ENCODE results near the gene ACY1. TPM values are rescaled to one million over a fixed set of nuclear protein-coding genes. Genes with fewer than 3 reads are reported as not detected.

ACY1 gene
- polyA plus RNA-seq, 1 of the 3 experiments (the other 2 are of a cell fraction): 93.0 TPM

- POLR2A ChIA-PET: no interaction called here
- TF ChIP-seq, protein P1, sequence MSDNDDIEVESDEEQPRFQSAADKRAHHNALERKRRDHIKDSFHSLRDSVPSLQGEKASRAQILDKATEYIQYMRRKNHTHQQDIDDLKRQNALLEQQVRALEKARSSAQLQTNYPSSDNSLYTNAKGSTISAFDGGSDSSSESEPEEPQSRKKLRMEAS (IDR thresholded peaks at IDR 0.05; ENCODE audit: low read depth): no peak
- TF ChIP-seq, protein P2, sequence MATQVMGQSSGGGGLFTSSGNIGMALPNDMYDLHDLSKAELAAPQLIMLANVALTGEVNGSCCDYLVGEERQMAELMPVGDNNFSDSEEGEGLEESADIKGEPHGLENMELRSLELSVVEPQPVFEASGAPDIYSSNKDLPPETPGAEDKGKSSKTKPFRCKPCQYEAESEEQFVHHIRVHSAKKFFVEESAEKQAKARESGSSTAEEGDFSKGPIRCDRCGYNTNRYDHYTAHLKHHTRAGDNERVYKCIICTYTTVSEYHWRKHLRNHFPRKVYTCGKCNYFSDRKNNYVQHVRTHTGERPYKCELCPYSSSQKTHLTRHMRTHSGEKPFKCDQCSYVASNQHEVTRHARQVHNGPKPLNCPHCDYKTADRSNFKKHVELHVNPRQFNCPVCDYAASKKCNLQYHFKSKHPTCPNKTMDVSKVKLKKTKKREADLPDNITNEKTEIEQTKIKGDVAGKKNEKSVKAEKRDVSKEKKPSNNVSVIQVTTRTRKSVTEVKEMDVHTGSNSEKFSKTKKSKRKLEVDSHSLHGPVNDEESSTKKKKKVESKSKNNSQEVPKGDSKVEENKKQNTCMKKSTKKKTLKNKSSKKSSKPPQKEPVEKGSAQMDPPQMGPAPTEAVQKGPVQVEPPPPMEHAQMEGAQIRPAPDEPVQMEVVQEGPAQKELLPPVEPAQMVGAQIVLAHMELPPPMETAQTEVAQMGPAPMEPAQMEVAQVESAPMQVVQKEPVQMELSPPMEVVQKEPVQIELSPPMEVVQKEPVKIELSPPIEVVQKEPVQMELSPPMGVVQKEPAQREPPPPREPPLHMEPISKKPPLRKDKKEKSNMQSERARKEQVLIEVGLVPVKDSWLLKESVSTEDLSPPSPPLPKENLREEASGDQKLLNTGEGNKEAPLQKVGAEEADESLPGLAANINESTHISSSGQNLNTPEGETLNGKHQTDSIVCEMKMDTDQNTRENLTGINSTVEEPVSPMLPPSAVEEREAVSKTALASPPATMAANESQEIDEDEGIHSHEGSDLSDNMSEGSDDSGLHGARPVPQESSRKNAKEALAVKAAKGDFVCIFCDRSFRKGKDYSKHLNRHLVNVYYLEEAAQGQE (IDR thresholded peaks at IDR 0.05; ENCODE audit: low read depth, low read length): no peak
- no peak for TF ChIP-seq FOXJ3 (CRISPR knock-in tag; IDR thresholded peaks at IDR 0.05)
- TF ChIP-seq TAF1 (IDR thresholded peaks at IDR 0.05; ENCODE audit: borderline replicate concordance, low read depth, low read length): no peak
- TF ChIP-seq RCOR1 (IDR thresholded peaks at IDR 0.05; ENCODE audit: low read length): no peak
- no peak for TF ChIP-seq USF1 (IDR thresholded peaks at IDR 0.05; ENCODE audit: borderline replicate concordance, low read depth)
- TF ChIP-seq GATA2 (CRISPR knock-in tag; IDR thresholded peaks at IDR 0.05): no peak
- TF ChIP-seq TCF12 (IDR thresholded peaks at IDR 0.05): no peak
- TF ChIP-seq USF2 (IDR thresholded peaks at IDR 0.05; ENCODE audit: borderline replicate concordance, low read depth, low read length): no peak
- no peak for TF ChIP-seq JUND (IDR thresholded peaks at IDR 0.05)
- TF ChIP-seq MXI1 (IDR thresholded peaks at IDR 0.05; ENCODE audit: low read depth, low read length): no peak
- TF ChIP-seq FOSL2 (IDR thresholded peaks at IDR 0.05; ENCODE audit: borderline replicate concordance, low read depth): no peak
- TF ChIP-seq, protein P3, sequence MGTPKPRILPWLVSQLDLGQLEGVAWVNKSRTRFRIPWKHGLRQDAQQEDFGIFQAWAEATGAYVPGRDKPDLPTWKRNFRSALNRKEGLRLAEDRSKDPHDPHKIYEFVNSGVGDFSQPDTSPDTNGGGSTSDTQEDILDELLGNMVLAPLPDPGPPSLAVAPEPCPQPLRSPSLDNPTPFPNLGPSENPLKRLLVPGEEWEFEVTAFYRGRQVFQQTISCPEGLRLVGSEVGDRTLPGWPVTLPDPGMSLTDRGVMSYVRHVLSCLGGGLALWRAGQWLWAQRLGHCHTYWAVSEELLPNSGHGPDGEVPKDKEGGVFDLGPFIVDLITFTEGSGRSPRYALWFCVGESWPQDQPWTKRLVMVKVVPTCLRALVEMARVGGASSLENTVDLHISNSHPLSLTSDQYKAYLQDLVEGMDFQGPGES (IDR thresholded peaks at IDR 0.05; ENCODE audit: low read depth, low read length): no peak
- no peak for TF ChIP-seq SIN3A (IDR thresholded peaks at IDR 0.05; ENCODE audit: borderline replicate concordance, low read depth, low read length)
- no peak for TF ChIP-seq SMC3 (IDR thresholded peaks at IDR 0.05; ENCODE audit: low read depth, low read length)
- TF ChIP-seq POLR2AphosphoS5 (IDR thresholded peaks at IDR 0.05; ENCODE audit: low read depth, low read length): no peak
- Histone ChIP-seq H3K4me3 (ENCODE audit: low read depth in 2 of 2, low read length in 1 of 2) (no peak overlapping the region), H3K27ac (ENCODE audit: low read depth in 2 of 2, low read length in 1 of 2) (no peak overlapping the region), H3K4me1 (ENCODE audit: control insufficient read depth in 1 of 2, insufficient read depth in 2 of 2, low read depth in 1 of 2, low read length in 1 of 2) (peaks cover 0 to 4% of the 10 kb centered on the region in 2 experiments; a peak in 1 of 4 replicates), H3K36me3 (replicated peaks in 1 of 2; ENCODE audit: control insufficient read depth in 1 of 2, insufficient read depth in 2 of 2, low read length in 1 of 2) (peaks cover 0 to 60% of the 10 kb centered on the region in 2 experiments), H3F3A (replicated peaks; ENCODE audit: insufficient read depth) (no peaks in the 10 kb centered on the region), H3K9me2 (no peaks in the 10 kb centered on the region), H3K4me2 (no peak overlapping the region), H3K9ac (no peak overlapping the region), H2AFZ (ENCODE audit: low read depth) (no peak overlapping the region), H3K79me2 (ENCODE audit: insufficient read depth) (peaks cover 28% of the 10 kb centered on the region), H4K20me1 (ENCODE audit: insufficient read depth) (0 out of 2 replicates have a peak, but pooled peaks cover 6% of the 10 kb centered on the region), H3K9me3 (no peaks in the 10 kb centered on the region), H3K27me3 (ENCODE audit: insufficient read depth) (no peaks in the 10 kb centered on the region)
- DNase-seq: no peak
- CTCF ChIA-PET: interaction anchor here (1.5 kb wide), 2 partner anchors 46 to 136 kb away, joined by 4 to 5 read pairs; no protein-coding TSS in a partner anchor
- 97% methylated on average over 20 of the region's 25 CpGs for WGBS (ENCODE audit: low lambda C conversion rate)
Measured at GRCh38 chr3:51935886-51936755, 47.2 kb upstream of the ACY1 start.
